ENCODE measurements around the gene CCL15.
A peak's percentile ranks its signal among the peaks of the same experiment; 100 is the strongest.
"Not testable (repeated sequence)": the region's sequence is repeated elsewhere in the genome, so short reads cannot be mapped to it uniquely, and the experiment has no call there.

Gene CCL15, protein sequence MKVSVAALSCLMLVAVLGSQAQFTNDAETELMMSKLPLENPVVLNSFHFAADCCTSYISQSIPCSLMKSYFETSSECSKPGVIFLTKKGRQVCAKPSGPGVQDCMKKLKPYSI

DNA sequence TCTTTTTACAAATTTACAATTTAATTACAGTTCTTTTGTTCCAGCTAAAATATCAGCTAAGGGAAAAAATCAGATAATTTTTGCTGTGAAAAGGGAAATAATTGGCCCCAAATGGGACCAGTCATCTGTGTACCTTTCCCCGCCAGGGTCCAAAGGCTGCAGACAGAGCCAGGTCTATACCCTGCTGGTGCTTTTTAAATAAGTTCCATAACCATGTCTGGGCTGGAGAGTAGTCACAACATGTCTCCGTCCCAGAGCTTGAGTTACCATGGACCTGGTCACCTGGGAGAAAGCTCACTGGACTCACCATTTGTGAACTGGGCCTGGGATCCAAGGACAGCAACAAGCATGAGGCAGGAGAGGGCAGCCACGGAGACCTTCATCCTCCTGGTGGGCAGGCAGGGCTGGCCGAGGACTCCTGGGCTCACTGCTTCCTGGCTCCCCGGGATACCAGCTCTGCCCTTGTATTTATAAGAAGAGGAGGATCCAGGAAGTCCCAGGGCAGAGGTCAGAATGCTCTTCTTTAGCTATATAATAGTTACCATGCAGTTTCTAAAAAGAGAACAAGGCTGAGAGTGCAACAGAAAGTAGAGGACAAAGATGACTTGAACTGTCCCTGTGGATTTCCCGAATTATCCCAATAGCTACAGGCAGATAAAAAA, at the start of gene CCL15:
Gene CCL15, minus strand, starts transcription at position 444 of the 662 bp plus-strand sequence. Its CDS starts 61 bp downstream, at position 383.
- no peak for DNase-seq

DNA sequence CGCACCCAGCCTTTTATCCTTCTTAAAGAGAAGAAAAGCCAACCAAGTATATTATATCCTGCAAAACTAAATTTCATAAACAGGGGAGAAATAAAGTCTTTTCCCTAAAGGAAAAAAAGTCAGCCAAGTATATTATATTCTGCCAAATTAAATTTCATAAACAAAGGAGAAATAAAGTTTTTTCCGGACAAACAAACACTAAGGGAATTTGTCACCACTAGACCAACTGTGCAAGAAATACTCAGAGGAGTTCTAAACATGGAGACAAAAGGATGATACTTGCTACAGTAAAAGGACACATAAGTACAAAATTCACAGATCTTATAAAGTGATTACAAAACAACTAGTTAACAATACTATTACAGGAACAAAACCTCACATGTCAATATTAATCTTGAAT, 48.3 kb upstream of the CCL15 start:
- no peak for DNase-seq

DNA sequence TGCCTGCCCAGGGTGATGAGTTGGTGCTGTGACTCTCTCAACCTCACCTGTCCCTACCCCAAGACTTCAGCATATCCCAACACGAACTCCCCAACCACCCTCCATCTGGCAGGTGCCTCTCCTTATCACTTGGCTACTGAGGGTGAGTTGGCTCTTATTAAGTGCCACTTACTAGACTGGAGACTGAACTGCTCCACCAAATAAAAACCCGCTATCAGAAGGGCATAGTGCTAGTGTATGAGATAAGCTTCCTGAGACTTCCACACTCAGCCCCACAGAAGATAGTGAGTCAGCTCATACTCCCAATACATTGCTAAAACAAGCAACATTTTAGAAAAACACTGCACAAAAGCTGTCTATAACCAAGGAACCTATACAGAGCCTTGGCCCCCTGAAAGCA, 46.7 kb upstream of the CCL15 start:
- no peak for DNase-seq

DNA sequence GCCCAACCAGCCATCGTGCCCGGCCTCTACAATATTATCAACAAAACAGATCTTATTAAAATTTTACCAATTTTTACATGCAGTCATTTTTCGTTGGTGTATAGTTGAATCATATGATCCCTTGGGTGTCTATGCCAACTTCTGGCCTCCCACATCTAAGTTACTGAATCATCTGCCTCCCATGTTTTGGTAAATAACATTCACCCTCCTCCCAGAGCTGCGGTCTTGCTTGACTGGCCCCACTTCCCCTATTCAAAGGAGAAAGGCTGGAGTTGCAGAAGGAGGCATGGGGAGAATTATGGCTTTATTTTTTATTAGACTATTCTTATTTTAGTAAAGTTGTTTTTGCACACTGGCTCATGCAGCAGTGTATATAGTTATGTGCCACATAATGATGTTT, 34.9 kb upstream of the CCL15 start:
- DNase-seq: no peak

DNA sequence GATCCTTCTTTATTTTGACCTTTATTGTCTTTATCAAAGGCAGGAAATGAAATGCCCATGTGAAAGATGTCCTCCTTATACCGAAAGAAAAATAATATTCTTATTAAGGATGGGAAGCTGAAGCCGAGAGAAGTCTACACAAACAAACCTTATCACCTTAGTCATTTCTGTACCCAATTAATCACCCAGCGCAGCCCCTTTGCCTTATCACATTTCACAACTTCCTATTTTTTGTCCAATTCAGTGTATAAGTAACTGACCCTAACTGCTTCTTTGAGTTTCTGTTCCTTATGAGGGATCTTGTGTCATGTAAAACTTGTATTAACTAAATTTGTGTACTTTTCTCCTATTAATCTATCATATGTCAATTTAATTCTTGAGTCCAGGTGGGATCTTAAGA, 32.8 kb upstream of the CCL15 start:
- no peak for DNase-seq

DNA sequence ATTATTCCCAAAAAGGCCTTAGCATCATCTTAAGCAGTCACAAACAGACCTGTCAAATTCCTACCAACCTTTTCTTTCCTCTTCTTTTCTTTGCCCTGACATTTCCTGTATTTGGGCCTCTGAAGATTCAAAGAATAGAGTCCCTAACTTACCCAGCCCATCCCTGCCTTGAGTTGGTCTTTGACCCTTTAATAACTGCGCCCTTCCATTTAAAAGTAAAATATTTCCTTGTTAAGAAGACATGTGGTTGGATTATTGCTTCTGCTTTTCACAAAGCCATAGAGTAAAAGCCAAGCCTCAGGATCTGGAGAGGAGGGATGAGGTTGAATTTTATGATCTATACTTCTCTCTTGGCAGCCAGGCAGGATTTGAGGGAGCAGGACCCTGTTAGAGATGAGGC, 29.6 kb upstream of the CCL15 start:
- no peak for DNase-seq

DNA sequence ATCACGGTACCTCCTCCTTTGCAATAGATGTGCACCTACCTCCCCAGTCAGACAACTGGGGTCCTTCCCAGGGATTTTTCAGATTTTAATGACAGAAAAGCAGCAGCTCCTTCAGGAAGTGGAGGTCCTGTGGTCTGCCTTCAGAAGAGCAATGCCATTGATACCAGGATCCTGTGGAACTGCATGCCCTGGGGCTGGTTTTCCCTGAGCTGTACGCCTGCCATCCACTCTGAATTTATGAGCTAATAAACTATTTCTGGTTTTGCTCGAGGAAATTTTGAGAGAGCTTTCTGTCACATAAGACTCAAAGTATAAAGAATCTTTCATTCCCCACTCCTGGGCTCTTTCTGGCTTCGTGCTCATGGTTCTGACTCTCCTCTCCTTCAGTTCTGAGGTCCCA, 26.4 kb upstream of the CCL15 start:
- DNase-seq: no peak

DNA sequence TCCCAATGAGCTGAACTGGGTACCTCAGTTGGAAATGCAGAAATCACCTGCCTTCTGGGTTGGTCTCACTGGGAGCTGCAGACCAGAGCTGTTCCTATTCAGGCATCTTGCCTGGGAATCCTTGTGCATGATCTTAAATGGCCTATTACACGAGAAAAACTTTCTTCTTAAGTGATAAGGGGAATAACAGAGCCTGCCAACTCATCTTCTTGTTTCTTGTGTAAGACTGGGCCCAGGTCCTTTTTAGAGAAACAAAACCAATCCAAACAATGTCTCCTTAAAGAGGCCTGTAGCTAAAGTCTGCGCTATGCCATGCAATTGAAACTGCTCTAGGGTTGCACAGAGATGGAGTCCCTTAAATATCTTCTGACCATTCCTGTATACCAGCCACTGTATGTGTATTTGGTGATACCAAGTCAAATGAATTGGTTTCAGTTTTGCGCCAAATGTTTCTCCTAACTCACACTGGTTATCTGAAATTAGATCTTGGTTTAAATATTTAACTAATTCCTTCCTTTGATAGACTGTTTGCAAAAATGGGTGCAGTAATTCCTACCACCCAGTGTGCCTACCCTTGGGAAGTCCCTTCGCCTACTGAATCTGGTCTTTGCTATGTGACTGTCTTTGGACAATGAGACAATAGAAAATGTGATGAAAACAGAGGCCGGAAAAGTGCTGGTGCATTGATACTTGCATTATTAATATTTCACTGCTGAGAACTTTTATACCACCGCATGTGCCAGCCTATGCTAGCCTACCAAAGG, 22.9 kb upstream of the CCL15 start:
- DNase-seq: no peak

DNA sequence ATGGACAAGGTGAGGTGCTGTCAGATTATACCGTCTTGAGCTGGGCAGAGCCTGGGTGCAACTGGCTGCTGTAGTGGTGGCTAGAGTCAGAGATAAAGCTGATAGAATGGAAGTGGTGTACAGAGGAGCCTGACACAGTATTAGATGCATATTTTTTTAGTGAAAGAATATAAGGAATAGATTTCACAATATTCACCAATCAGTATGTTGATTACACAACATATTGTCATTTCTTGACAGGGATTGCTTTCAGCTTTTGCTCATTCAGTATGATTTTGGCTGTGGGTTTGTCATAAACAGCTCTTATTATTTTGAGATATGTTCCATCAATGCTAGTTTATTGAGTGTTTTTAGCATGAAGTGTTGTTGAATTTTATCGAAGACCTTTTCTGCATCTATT, 18.1 kb upstream of the CCL15 start:
- no peak for DNase-seq

DNA sequence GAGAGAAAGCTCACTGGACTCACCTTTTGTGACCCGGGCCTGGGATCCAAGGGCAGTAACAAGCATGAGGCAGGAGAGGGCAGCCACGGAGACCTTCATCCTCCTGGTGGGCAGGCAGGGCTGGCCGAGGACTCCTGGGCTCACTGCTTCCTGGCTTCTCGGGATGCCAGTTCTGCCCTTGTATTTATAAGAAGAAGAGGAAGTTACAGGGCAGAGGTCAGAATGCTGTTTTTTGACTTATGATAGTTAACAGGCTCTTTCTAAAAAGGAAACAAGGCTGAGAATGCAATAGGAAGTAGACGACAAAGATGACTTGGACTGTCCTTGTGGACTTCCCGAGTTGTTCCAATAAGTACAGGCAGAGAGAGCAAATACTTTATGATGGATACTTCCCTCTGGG, 16.4 kb upstream of the CCL15 start, which contains the start of gene CCL23:
Gene CCL23, minus strand, starts transcription at position 174 of the 400 bp plus-strand sequence. Its CDS starts 75 bp downstream, at position 99.
- DNase-seq: no peak

DNA sequence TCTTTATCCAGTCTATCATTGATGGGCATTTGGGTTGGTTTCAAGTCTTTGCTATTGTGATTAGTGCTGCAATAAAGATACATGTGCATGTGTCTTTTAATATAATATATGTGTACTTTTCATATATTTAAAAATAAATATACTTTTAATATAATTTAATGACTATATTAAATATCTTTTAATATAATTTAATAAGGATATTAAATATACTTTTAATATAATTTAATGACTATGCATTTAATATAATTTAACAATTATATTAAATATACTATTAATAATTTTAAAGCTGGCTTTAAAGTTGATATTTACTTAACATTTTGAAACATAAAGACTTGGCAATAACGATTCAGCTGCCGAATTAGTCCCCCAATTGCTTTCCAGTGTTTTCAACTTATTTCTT, 15.2 kb upstream of the CCL15 start:
- no peak for DNase-seq

DNA sequence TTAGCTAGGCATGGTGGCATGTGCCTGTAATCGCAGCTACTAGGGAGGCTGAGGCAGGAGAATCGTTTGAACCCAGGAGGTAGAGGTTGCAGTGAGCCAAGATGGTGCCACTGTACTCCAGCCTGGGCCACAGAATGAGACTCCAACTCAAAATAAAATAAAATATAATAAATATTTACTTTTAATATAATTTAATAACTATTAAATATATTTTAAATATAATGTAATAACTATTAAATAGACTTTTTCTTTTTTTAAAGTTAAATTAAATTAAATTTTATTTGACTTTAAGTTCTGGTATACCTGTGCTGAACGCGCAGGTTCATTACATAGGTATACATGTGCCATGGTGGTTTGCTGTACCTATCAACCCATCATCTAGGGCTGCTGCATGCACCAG, 14.5 kb upstream of the CCL15 start:
- DNase-seq: not testable (repeated sequence)

DNA sequence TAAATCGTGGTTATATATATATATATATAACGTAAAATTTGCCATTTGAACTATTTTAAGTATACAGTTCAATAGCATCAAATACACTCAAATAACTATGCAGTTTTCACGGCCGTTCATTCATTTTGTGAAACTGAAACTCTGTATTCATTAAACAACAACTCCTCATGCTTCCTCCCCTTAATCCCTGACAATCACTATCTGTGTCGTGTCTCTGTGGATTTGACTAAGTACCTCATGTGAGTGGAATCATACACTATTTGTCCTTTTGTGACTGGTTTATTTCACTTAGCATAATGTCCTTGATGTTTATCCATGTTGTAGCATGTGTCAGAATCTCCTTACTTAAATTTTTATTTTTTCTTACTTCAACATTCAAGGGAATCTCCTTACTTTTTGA, 13.6 kb upstream of the CCL15 start:
- no peak for DNase-seq

DNA sequence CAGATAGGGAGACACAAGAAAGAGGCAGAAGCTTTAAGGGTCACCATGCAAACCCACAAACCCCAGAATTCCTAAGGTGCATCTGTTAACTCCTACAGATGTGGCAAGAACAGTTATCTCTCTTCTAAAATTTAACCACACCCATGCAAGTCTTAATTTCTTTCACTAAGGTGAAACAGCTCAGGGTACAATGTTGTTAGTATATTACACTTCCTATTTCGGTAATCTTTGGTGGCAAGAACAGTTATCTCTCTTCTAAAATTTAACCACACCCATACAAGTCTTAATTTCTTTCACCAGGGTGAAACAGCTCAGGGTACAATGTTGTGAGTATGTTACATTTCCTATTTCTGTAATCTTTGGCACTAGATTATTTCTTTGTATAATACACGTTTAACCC, 9.8 kb upstream of the CCL15 start:
- no peak for DNase-seq

DNA sequence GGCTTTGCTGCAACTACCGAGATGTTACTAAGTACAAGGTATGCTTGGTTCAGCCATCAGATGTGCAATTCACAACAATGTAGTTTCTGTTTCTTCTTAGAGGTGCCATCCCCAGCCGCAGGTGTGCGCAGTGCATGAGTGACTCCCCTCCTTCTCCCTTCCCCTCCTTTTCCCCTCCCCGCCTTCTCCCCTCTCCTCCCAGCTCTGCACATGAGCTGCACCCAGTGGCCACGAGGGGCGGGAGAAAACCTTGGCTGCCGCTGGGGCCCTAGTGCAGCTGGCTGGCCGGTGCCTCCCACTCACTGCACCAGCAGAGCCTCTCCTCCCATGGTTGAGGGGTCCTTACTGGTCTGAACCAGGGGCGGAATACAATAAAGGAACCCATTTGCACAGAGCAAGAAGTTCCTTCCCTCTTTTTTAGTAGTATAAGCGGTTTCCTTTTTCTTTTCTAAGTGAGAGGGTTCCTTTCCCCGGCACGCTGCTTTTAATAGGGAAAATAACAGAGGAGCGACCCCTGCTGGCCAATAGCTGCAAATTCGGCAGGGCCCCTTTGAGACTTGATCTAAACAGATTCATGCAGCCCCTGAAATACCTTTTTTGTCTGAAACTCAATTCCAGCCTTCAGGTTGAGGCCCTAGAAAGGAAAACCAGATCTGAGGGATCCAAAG, 7.8 kb upstream of the CCL15 start:
- DNase-seq: peak; percentile 22 to 33

DNA sequence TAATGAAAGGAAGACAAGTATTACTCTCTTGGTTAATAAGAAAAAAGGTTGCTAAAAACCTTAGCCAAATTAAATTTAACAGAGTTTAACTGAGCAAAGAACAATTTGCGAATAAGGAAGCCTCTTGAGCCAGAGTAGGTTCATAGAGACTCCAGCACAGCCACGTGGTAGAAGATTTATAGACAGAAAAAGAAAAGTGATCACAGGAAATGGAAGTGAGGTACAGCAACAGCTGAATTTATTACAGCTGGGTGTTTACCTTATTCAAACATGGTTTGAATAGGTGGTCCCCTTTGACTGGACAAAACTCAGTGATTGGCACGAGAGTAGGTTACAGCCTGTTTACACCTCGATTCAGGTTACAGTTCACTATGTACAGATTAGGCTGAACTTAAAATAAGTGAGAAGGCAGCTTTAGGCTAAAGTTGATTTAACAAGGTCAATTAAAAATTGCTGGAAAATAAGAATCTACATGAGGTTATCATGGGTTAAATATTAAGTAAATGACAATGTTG, 3.3 kb upstream of the CCL15 start:
- no peak for DNase-seq

DNA sequence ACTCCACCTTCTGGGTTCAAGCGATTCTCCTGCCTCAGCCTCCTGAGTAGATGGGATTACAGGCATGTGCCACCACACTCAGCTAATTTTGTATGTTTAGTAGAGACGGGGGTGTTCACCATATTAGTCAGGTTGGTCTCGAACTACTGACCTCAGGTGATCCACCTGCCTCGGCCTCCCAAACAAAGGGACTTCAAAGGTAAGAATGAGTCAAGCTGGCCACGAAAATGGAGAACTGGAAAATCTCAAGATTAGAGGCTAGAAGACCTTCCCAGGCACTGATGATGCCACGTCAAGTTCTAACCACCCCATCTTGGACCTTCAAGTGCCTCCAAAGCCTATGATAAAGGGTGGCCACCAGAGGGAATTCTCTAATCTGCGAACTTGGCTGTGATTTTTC, 1.3 kb upstream of the CCL15 start:
- no peak for DNase-seq

DNA sequence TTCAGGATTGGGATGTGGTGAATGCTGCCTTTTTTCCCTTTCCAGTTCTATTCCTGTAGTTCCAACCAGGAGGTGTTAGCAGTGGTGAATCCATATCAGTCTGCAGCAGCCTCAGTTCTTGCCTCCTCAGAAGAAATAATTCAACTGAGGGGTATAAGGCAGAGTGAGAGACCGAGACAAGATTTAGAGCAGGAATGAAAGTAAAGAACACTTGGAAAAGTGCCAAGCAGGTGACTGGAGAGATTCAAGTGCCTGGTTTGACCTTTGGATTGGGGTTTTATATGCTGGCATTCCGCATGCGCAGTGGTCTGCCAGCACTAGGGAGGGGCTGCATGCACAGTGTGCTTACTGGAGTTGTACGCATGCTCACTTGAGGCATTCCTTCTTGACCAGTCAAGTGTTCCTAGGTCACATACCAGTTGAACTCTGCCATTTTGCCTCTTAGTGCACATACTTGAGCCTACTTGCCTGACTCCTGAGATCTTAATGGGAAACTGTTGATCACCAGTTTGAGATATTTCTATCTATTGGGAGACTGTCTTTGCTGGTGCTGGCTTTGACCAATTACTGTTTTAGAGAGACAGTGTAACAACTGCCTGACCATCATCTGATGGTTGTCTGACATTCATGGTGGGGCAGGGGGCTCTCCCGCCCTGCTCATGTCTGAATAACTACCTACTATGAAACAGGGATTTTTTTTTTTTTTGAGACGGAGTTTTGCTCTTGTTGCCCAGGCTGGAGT, 680 bp upstream of the CCL15 start:
- DNase-seq: no peak

DNA sequence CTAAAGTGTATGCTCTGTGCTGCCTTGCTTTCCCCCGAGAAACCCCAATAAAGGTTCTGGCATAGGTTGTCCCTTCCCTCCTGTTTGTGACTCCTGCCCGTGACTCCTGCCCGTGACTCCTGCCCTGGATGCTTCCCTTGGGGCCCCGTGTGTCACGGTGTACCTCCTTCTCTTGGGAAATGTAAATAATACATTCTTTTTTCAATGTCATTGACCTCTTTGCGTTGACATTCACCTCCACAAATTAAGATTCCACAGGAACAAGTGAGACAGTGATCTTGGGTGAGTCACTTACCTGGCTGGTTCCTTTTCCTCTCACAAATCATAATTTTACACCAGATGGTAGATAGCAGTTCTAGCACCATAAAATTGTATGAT, 632 bp downstream of the CCL15 start:
- DNase-seq: no peak

DNA sequence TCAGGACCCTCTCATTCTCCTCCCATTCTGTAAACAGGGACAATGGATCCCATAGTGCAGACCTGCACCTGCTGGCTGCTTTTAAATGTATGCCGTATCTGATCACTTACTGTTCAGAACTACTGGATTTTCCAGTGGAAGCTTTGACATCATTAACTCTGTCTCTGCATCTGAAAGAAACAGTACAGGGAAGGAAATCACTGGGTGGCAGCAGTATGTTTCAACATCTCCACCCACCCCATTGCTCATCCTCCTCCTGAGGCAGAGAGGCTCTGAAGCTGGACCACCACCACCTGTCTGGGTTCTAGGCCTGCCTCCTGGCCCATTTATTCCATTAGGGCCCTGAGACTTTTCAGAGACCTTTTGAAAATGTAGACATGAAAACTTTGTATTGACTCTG, 2.6 kb downstream of the CCL15 start:
- DNase-seq: no peak

DNA sequence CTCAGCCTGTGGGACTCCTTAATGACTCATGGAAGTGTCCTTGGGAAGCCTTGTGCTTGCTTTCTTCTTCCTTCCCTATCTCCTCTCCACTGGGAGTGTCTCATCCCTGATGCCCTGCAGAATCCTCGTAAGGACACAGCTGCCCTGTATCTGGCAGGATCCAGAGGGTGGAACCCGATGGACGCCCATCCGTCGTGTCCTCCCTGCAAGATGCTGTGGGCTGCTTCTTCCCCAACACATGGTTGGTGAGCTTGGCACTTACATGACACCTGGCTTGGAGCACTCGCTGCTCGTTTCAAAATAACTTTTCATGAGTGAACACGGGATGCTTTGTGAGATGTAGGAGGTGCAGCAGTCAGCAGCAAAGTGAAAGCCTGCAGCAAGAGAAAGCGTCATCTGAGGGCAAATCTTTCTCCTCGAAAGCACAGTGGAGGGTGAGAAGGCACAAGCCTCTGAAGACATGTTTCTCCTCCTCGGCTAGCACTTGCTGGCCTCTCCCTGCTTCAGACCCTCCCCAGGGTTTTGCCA, 3.3 kb downstream of the CCL15 start:
- DNase-seq: no peak

DNA sequence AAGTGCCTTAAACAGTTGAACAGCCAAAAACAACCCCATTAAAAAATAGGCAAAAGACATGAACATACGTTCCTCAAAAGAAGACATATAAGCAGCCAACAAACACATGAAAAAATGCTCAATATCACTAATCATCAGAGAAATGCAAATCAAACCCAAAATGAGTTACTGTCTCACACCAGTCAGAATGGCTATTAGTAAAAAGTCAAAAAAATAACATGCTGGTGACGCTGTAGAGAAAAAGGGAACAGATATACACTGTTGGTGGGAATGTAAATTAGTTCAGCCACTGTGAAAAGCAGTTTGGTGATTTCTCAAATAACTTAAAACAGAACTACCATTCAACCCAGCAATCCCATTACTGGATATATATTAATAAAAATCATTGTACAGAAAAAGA, 6.0 kb downstream of the CCL15 start:
- DNase-seq: not testable (repeated sequence)

DNA sequence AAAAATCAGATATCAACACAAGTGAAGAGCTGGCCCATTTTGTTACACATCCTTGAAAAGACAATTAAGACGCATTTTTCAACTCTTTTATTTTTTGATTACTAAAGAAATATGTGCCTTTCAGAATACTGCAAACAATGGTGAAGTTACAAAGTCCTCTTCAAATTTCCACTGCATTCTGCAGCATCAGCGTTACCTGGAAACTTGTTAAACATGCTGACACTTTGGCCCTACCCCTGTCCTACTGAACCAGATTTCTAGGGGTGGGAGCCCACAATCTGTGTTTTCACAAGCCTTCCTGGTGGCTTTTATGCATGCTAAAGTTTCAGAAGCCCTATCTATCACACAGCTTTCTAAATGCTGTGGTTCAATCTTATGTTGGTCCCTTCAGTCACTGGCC, 10.3 kb downstream of the CCL15 start:
- DNase-seq: no peak

Measured in activated T-cell treated with anti-CD3 and anti-CD28 coated beads, Interleukin-2, amount 50 U/mL, for 48 hours (primary cell).